HepG2 (cell line): Measurements from ENCODE around the gene RMI2. TPM values are rescaled to one million over a fixed set of nuclear protein-coding genes. Genes with fewer than 3 reads are reported as not detected.

Source experiments
- CSRNP1 ChIP-seq: sonication (generic); formaldehyde crosslinking; IDR thresholded peaks from 2 replicates; pipeline ENCODE4 v1.8.1; 2023; ENCODE audit warnings: mild to moderate bottlenecking, missing genetic modification reagents
- ELF3 ChIP-seq: IDR thresholded peaks from 2 replicates; pipeline ENCODE4 v1.6.1; 2016; ENCODE audit warnings: missing genetic modification reagents, missing compliant biosample characterization
- GMEB2 ChIP-seq: IDR thresholded peaks from 2 replicates; pipeline ENCODE4 v1.6.1; 2016; ENCODE audit warnings: missing biosample characterization, missing genetic modification reagents, low read depth
- JDP2 ChIP-seq: sonication (generic); formaldehyde crosslinking; IDR thresholded peaks from 2 replicates; pipeline ENCODE4 v1.8.1; 2022; ENCODE audit warnings: missing genetic modification reagents, borderline replicate concordance
- KLF16 ChIP-seq, 2 experiments: sonication (generic) in 1 of 2; formaldehyde crosslinking in 1 of 2; IDR thresholded peaks; 2 replicates each; pipeline versions ENCODE4 v1.6.1 to v1.8.0; 2016 to 2023; ENCODE audit warnings: missing genetic modification reagents in 2 of 2, missing compliant biosample characterization in 1 of 2
- KLF6 ChIP-seq: IDR thresholded peaks from 2 replicates; pipeline ENCODE4 v1.8.0; 2016; ENCODE audit warnings: missing biosample characterization, missing genetic modification reagents
- KLF9 ChIP-seq: IDR thresholded peaks from 2 replicates; pipeline ENCODE4 v1.6.1; 2016; ENCODE audit warnings: low read depth
- MIER3 ChIP-seq: IDR thresholded peaks from 2 replicates; pipeline ENCODE4 v1.6.1; 2016; ENCODE audit warnings: missing compliant biosample characterization, borderline replicate concordance
- NFRKB ChIP-seq: fragments of 450-650 bp; IDR thresholded peaks from 2 replicates; pipeline ENCODE4 v1.6.1; 2017
- SOX13 ChIP-seq, 3 experiments: fragments of 450-650 bp in 1 of 3; sonication (generic) in 1 of 3; formaldehyde crosslinking in 1 of 3; IDR thresholded peaks in 2 of 3; conservative IDR thresholded peaks in 1 of 3; 2 replicates each; pipeline versions ENCODE4 v1.5.0 to v1.6.1; 2016 to 2020; ENCODE audit warnings: antibody characterized with exemption in 1 of 3, mild to moderate bottlenecking in 1 of 3, missing compliant biosample characterization in 1 of 3, missing genetic modification reagents in 1 of 3, moderate library complexity in 1 of 3
- SUZ12 ChIP-seq: fragments of 150-350 bp; IDR thresholded peaks from 2 replicates; pipeline ENCODE4 v1.6.1; 2014; ENCODE audit warnings: low read depth, low read length
- TOE1 ChIP-seq: sonication (generic); formaldehyde crosslinking; IDR thresholded peaks from 2 replicates; pipeline ENCODE4 v1.4.0; 2020; ENCODE audit warnings: mild to moderate bottlenecking, missing genetic modification reagents
- ZIK1 ChIP-seq: sonication (generic); formaldehyde crosslinking; IDR thresholded peaks from 2 replicates; pipeline ENCODE4 v1.5.0; 2020; ENCODE audit warnings: mild to moderate bottlenecking, low read depth, missing genetic modification reagents, borderline replicate concordance
- ZNF451 ChIP-seq: sonication (generic); formaldehyde crosslinking; IDR thresholded peaks from 2 replicates; pipeline ENCODE4 v1.5.0; 2020; ENCODE audit warnings: mild to moderate bottlenecking, missing genetic modification reagents
- ZNF704 ChIP-seq: sonication (generic); formaldehyde crosslinking; IDR thresholded peaks from 2 replicates; pipeline ENCODE4 v1.8.1; 2023; ENCODE audit warnings: mild to moderate bottlenecking, inconsistent platforms, moderate library complexity, missing genetic modification reagents, borderline replicate concordance
- polyA plus RNA-seq, 8 experiments: library from polyadenylated mRNA; depleted of rRNA in 3 of 8; stranded (reverse) in 7 of 8; unstranded in 1 of 8; fragments of >200 nt; fragmentation: Illumina TruSeq in 4 of 8; extraction: Trizol in 4 of 8; gene quantifications; 2 replicates each; pipeline versions ENCODE4 v1.2.1 to v1.2.3, GENCODE V29; 2011 to 2016; ENCODE audit warnings: low read depth in 4 of 8, missing spikeins in 1 of 8, mixed read lengths in 1 of 8; ENCODE audit not compliant: insufficient read depth in 1 of 8
- total RNA-seq, 5 experiments: library from RNA; depleted of rRNA; stranded (reverse); fragments of >200 nt; fragmentation: Illumina TruSeq; extraction: Trizol; gene quantifications; 2 replicates each; pipeline ENCODE4 v1.2.3, GENCODE V29; 2016; ENCODE audit warnings: low read depth in 1 of 5
- TF ChIP-seq, protein P1 (sequence below): sonication (generic); formaldehyde crosslinking; IDR thresholded peaks from 2 replicates; pipeline ENCODE4 v1.4.0; 2020; ENCODE audit warnings: missing genetic modification reagents
- TF ChIP-seq, protein P2 (sequence below): sonication (generic); formaldehyde crosslinking; IDR thresholded peaks from 2 replicates; pipeline ENCODE4 v1.8.1; 2023; ENCODE audit warnings: mild to moderate bottlenecking, moderate library complexity, missing genetic modification reagents

RMI2 gene
- total and polyA plus RNA-seq, 2 of the 13 experiments (the other 11 are each of a cell fraction or from before 2014, with no cell fraction given), result 24.5 to 55.7 TPM

GRCh38 chr16:11306997-11307638, 38.1 kb upstream of the RMI2 start (continued):
- TF ChIP-seq, protein P1, sequence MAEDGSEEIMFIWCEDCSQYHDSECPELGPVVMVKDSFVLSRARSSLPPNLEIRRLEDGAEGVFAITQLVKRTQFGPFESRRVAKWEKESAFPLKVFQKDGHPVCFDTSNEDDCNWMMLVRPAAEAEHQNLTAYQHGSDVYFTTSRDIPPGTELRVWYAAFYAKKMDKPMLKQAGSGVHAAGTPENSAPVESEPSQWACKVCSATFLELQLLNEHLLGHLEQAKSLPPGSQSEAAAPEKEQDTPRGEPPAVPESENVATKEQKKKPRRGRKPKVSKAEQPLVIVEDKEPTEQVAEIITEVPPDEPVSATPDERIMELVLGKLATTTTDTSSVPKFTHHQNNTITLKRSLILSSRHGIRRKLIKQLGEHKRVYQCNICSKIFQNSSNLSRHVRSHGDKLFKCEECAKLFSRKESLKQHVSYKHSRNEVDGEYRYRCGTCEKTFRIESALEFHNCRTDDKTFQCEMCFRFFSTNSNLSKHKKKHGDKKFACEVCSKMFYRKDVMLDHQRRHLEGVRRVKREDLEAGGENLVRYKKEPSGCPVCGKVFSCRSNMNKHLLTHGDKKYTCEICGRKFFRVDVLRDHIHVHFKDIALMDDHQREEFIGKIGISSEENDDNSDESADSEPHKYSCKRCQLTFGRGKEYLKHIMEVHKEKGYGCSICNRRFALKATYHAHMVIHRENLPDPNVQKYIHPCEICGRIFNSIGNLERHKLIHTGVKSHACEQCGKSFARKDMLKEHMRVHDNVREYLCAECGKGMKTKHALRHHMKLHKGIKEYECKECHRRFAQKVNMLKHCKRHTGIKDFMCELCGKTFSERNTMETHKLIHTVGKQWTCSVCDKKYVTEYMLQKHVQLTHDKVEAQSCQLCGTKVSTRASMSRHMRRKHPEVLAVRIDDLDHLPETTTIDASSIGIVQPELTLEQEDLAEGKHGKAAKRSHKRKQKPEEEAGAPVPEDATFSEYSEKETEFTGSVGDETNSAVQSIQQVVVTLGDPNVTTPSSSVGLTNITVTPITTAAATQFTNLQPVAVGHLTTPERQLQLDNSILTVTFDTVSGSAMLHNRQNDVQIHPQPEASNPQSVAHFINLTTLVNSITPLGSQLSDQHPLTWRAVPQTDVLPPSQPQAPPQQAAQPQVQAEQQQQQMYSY (CRISPR knock-in tag), result no peak; the same call in 1 of the 2 replicates
- TF ChIP-seq SOX13 (IDR thresholded peaks at IDR 0.05) (0 out of 2 replicates have a peak, but pooled peaks have one; percentile 62), SOX13 (CRISPR knock-in tag; conservative IDR thresholded peaks at IDR 0.05 in 1 of 2, IDR thresholded peaks at IDR 0.05 in 1 of 2) (peak in 1 of 2 experiments; percentile 74; a peak in 2 of 4 replicates), ZNF704 (CRISPR knock-in tag) (no peak), CSRNP1 (no peak), NFRKB (no peak), TOE1 (CRISPR knock-in tag) (peak; percentile 79; the same call in 1 of the 2 replicates), KLF16 (CRISPR knock-in tag; IDR thresholded peaks at IDR 0.05) (peak in 1 of 2 experiments; percentile 89; a peak in 2 of 4 replicates), ZNF451 (no peak; the same call in 1 of the 2 replicates), JDP2 (CRISPR knock-in tag) (no peak), SUZ12 (no peak), KLF6 (CRISPR knock-in tag) (peak; percentile 60; the same call in 1 of the 2 replicates), ZIK1 (CRISPR knock-in tag) (no peak), ELF3 (CRISPR knock-in tag) (peak; percentile 82), MIER3 (CRISPR knock-in tag) (peak; percentile 97), GMEB2 (no peak), KLF9 (CRISPR knock-in tag) (peak; percentile 91)
- TF ChIP-seq, protein P2, sequence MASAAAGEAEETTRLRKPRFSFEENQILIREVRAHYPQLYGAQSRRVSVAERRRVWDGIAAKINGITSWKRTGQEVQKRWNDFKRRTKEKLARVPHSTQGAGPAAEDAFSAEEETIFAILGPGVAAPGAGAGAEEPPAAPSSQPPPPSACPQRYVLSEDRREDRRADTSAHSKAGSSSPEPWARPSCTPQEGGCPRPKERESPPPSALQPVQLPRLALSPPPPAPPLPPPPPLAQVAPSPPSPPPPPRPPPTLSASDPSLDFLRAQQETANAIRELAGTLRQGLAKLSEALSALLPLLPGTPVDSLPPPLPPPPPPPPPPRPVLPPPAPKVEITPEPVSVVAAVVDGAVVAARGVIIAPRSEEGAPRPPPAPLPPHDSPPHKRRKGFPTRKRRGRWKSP, result peak; percentile 60; the same call in 1 of the 2 replicates
